HepG2 (cell line): ENCODE data around the gene PDIA5. TPM values are rescaled to one million over a fixed set of nuclear protein-coding genes. Genes with fewer than 3 reads are reported as not detected.

Source experiments
- FOXK1 ChIP-seq: sonication (generic); formaldehyde crosslinking; IDR thresholded peaks from 2 replicates; pipeline ENCODE4 v1.4.0; 2020; ENCODE audit warnings: low read depth, missing genetic modification reagents, borderline replicate concordance
- FOXM1 ChIP-seq: sonication (generic); formaldehyde crosslinking; IDR thresholded peaks from 2 replicates; pipeline ENCODE4 v1.5.0; 2020; ENCODE audit warnings: missing genetic modification reagents
- KDM5A ChIP-seq: fragments of 200-600 bp; sonication (generic); IDR thresholded peaks from 2 replicates; pipeline ENCODE4 v1.7.0; 2018; ENCODE audit warnings: antibody characterized with exemption, mild to moderate bottlenecking, low read length, borderline replicate concordance
- MAFF ChIP-seq: IDR thresholded peaks from 2 replicates; pipeline ENCODE4 v1.6.1; 2011; ENCODE audit warnings: low read depth, low read length, improper control_type of control experiment
- NBN ChIP-seq: fragments of 450-650 bp; conservative IDR thresholded peaks from 2 replicates; pipeline ENCODE4 v1.6.1; 2017
- NR3C1 ChIP-seq: sonication (generic); formaldehyde crosslinking; IDR thresholded peaks from 2 replicates; pipeline ENCODE4 v1.4.0; 2020; ENCODE audit warnings: missing genetic modification reagents
- POGZ ChIP-seq: sonication (generic); formaldehyde crosslinking; IDR thresholded peaks from 2 replicates; pipeline ENCODE4 v1.4.0; 2020; ENCODE audit warnings: mild to moderate bottlenecking, missing genetic modification reagents
- SUZ12 ChIP-seq: fragments of 150-350 bp; IDR thresholded peaks from 2 replicates; pipeline ENCODE4 v1.6.1; 2014; ENCODE audit warnings: low read depth, low read length
- TAF1 ChIP-seq: sonication (generic); formaldehyde crosslinking; IDR thresholded peaks from 2 replicates; pipeline ENCODE4 v1.4.0; 2020; ENCODE audit warnings: missing genetic modification reagents
- XBP1 ChIP-seq: sonication (generic); formaldehyde crosslinking; IDR thresholded peaks from 2 replicates; pipeline ENCODE4 v1.5.0; 2020; ENCODE audit warnings: missing genetic modification reagents
- ZNF143 ChIP-seq: sonication (generic); formaldehyde crosslinking; IDR thresholded peaks from 2 replicates; pipeline ENCODE4 v1.4.0; 2020; ENCODE audit warnings: missing genetic modification reagents
- ZNF792 ChIP-seq: IDR thresholded peaks from 2 replicates; pipeline ENCODE4 v1.6.1; 2016
- polyA plus RNA-seq, 8 experiments: library from polyadenylated mRNA; depleted of rRNA in 3 of 8; stranded (reverse) in 7 of 8; unstranded in 1 of 8; fragments of >200 nt; fragmentation: Illumina TruSeq in 4 of 8; extraction: Trizol in 4 of 8; gene quantifications; 2 replicates each; pipeline versions ENCODE4 v1.2.1 to v1.2.3, GENCODE V29; 2011 to 2016; ENCODE audit warnings: low read depth in 4 of 8, missing spikeins in 1 of 8, mixed read lengths in 1 of 8; ENCODE audit not compliant: insufficient read depth in 1 of 8
- total RNA-seq, 5 experiments: library from RNA; depleted of rRNA; stranded (reverse); fragments of >200 nt; fragmentation: Illumina TruSeq; extraction: Trizol; gene quantifications; 2 replicates each; pipeline ENCODE4 v1.2.3, GENCODE V29; 2016; ENCODE audit warnings: low read depth in 1 of 5
- TF ChIP-seq, protein P1 (sequence below): sonication (generic); formaldehyde crosslinking; IDR thresholded peaks from 2 replicates; pipeline ENCODE4 v1.4.0; 2020; ENCODE audit warnings: mild to moderate bottlenecking, missing genetic modification reagents
- TF ChIP-seq, protein P2 (sequence below): sonication (generic); formaldehyde crosslinking; IDR thresholded peaks from 2 replicates; pipeline ENCODE4 v1.5.0; 2020; ENCODE audit warnings: missing genetic modification reagents
- TF ChIP-seq, protein P3 (sequence below): fragments of 450-650 bp; IDR thresholded peaks from 2 replicates; pipeline ENCODE4 v1.6.1; 2016
- TF ChIP-seq, protein P4 (sequence below): sonication (generic); formaldehyde crosslinking; IDR thresholded peaks from 2 replicates; pipeline ENCODE4 v1.9.0; 2021; ENCODE audit warnings: missing genetic modification reagents, borderline replicate concordance
- TF ChIP-seq, protein P5 (sequence below): sonication (generic); formaldehyde crosslinking; IDR thresholded peaks from 2 replicates; pipeline ENCODE4 v1.5.0; 2020; ENCODE audit warnings: mild to moderate bottlenecking, missing genetic modification reagents, borderline replicate concordance
- TF ChIP-seq, protein P6 (sequence below): conservative IDR thresholded peaks from 2 replicates; pipeline ENCODE4 v1.6.1; 2018; ENCODE audit warnings: missing genetic modification reagents

Gene PDIA5
- total and polyA plus RNA-seq, 2 of the 13 experiments (the other 11 are each of a cell fraction or from before 2014, with no cell fraction given): 51.3 to 74.3 TPM

DNA sequence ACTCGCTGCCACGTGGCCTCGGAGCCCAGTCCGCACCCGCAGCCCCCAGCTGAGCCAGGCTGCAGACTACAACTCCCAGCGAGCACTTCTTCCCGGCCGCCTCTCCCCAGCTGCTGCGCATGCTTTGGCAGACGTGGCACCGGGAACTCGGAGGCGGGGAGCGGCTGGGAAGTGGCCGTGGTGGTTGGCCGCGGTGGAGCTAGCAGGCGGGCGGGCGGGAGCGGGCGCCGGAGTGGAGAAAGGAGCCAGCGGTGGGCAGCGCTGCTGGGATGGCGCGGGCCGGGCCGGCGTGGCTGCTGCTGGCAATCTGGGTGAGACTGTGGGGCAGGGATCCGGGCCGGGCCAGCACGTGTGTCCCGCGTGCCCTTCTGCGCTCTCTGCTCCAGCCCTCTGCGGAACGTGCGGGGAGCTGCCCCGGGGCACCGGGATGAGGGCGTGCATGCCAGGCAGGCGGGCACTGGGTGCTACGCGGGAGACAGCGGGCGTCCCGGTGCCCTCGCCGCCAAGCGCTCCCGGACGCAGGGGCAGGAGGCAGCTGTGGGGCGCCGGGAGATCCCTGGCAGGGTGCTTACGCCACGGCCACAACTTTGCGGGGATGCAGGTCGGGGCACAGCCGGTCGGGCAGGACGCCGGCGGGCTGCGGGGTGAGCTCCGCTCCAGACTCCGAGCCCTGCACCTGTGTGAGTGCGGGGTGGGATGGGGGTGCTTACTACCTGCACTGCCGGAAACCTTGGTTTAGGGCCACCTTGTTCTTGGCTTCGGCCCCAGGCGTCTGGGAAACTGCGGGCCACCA, at the start of gene PDIA5 (continued):
- TF ChIP-seq, protein P1, sequence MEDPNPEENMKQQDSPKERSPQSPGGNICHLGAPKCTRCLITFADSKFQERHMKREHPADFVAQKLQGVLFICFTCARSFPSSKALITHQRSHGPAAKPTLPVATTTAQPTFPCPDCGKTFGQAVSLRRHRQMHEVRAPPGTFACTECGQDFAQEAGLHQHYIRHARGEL: peak; percentile 79; the same call in 1 of the 2 replicates
- TF ChIP-seq MAFF: no peak
- peak; percentile 38; the same call in 1 of the 2 replicates for TF ChIP-seq FOXK1 (CRISPR knock-in tag)
- peak; percentile 98 for TF ChIP-seq ZNF143
- TF ChIP-seq NR3C1: no peak
- TF ChIP-seq, protein P2, sequence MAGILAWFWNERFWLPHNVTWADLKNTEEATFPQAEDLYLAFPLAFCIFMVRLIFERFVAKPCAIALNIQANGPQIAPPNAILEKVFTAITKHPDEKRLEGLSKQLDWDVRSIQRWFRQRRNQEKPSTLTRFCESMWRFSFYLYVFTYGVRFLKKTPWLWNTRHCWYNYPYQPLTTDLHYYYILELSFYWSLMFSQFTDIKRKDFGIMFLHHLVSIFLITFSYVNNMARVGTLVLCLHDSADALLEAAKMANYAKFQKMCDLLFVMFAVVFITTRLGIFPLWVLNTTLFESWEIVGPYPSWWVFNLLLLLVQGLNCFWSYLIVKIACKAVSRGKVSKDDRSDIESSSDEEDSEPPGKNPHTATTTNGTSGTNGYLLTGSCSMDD: 0 out of 2 replicates have a peak, but pooled peaks have one; percentile 34
- peak; percentile 94 for TF ChIP-seq TAF1 (CRISPR knock-in tag)
- TF ChIP-seq, protein P3, sequence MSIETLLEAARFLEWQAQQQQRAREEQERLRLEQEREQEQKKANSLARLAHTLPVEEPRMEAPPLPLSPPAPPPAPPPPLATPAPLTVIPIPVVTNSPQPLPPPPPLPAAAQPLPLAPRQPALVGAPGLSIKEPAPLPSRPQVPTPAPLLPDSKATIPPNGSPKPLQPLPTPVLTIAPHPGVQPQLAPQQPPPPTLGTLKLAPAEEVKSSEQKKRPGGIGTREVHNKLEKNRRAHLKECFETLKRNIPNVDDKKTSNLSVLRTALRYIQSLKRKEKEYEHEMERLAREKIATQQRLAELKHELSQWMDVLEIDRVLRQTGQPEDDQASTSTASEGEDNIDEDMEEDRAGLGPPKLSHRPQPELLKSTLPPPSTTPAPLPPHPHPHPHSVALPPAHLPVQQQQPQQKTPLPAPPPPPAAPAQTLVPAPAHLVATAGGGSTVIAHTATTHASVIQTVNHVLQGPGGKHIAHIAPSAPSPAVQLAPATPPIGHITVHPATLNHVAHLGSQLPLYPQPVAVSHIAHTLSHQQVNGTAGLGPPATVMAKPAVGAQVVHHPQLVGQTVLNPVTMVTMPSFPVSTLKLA: peak; percentile 73
- 0 out of 2 replicates have a peak, but pooled peaks have one; percentile 86 for TF ChIP-seq ZNF792
- no peak for TF ChIP-seq FOXM1
- no peak for TF ChIP-seq NBN
- TF ChIP-seq XBP1 (CRISPR knock-in tag): peak; percentile 98
- TF ChIP-seq, protein P4, sequence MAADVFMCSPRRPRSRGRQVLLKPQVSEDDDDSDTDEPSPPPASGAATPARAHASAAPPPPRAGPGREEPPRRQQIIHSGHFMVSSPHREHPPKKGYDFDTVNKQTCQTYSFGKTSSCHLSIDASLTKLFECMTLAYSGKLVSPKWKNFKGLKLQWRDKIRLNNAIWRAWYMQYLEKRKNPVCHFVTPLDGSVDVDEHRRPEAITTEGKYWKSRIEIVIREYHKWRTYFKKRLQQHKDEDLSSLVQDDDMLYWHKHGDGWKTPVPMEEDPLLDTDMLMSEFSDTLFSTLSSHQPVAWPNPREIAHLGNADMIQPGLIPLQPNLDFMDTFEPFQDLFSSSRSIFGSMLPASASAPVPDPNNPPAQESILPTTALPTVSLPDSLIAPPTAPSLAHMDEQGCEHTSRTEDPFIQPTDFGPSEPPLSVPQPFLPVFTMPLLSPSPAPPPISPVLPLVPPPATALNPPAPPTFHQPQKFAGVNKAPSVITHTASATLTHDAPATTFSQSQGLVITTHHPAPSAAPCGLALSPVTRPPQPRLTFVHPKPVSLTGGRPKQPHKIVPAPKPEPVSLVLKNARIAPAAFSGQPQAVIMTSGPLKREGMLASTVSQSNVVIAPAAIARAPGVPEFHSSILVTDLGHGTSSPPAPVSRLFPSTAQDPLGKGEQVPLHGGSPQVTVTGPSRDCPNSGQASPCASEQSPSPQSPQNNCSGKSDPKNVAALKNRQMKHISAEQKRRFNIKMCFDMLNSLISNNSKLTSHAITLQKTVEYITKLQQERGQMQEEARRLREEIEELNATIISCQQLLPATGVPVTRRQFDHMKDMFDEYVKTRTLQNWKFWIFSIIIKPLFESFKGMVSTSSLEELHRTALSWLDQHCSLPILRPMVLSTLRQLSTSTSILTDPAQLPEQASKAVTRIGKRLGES (CRISPR knock-in tag): peak; percentile 51; the same call in 1 of the 2 replicates
- TF ChIP-seq, protein P5, sequence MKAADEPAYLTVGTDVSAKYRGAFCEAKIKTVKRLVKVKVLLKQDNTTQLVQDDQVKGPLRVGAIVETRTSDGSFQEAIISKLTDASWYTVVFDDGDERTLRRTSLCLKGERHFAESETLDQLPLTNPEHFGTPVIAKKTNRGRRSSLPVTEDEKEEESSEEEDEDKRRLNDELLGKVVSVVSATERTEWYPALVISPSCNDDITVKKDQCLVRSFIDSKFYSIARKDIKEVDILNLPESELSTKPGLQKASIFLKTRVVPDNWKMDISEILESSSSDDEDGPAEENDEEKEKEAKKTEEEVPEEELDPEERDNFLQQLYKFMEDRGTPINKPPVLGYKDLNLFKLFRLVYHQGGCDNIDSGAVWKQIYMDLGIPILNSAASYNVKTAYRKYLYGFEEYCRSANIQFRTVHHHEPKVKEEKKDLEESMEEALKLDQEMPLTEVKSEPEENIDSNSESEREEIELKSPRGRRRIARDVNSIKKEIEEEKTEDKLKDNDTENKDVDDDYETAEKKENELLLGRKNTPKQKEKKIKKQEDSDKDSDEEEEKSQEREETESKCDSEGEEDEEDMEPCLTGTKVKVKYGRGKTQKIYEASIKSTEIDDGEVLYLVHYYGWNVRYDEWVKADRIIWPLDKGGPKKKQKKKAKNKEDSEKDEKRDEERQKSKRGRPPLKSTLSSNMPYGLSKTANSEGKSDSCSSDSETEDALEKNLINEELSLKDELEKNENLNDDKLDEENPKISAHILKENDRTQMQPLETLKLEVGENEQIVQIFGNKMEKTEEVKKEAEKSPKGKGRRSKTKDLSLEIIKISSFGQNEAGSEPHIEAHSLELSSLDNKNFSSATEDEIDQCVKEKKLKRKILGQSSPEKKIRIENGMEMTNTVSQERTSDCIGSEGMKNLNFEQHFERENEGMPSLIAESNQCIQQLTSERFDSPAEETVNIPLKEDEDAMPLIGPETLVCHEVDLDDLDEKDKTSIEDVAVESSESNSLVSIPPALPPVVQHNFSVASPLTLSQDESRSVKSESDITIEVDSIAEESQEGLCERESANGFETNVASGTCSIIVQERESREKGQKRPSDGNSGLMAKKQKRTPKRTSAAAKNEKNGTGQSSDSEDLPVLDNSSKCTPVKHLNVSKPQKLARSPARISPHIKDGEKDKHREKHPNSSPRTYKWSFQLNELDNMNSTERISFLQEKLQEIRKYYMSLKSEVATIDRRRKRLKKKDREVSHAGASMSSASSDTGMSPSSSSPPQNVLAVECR (CRISPR knock-in tag): peak; percentile 97
- no peak for TF ChIP-seq KDM5A
- TF ChIP-seq POGZ (CRISPR knock-in tag): peak; percentile 49
- TF ChIP-seq, protein P6, sequence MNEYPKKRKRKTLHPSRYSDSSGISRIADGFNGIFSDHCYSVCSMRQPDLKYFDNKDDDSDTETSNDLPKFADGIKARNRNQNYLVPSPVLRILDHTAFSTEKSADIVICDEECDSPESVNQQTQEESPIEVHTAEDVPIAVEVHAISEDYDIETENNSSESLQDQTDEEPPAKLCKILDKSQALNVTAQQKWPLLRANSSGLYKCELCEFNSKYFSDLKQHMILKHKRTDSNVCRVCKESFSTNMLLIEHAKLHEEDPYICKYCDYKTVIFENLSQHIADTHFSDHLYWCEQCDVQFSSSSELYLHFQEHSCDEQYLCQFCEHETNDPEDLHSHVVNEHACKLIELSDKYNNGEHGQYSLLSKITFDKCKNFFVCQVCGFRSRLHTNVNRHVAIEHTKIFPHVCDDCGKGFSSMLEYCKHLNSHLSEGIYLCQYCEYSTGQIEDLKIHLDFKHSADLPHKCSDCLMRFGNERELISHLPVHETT: no peak
- TF ChIP-seq SUZ12: peak; percentile 71; the same call in 1 of the 2 replicates
